Sciatic nerve (tissue), 2 donors: Measurements from ENCODE around the gene NBEAL2. TPM values are rescaled to one million over a fixed set of nuclear protein-coding genes. Genes with fewer than 3 reads are reported as not detected.

ENCODE experiments used
- ATAC-seq: fragments of 200-7000 bp; cut with Tn5 transposase; one replicate; pipeline ENCODE4 v1.9.1; 2020; ENCODE audit warnings: mild to moderate bottlenecking, moderate library complexity
- DNase-seq: peaks from one replicate; pipeline ENCODE4 v3.0.0-alpha.2; 2020; ENCODE audit warnings: low spot score
- intact Hi-C: fragments of 100-400 bp; cut with DNase I; formaldehyde crosslinking; loops from one replicate; pipeline ENCODE4 v1.14.2; 2022
- total RNA-seq: library from RNA; stranded (reverse); fragmentation: NEBNext Ultra II Directional; extraction: Animal tissue kit (Norgen Biotek cat#: 25700); gene quantifications from one replicate; pipeline ENCODE4 v1.2.1, GENCODE V29; 2021
- donor health status: DM: no; HTN: no; CAD: no.
- donor health status: DM: no; HTN: no; CAD: no.

The NBEAL2 gene
- total RNA-seq, 1 donor from 2014 or later, result 44.0 TPM

- ATAC-seq, result no peak
- DNase-seq, result peak; percentile 53
- intact Hi-C loops, result no loop called here
Measured at GRCh38 chr3:47004369-47005211, 25.1 kb downstream of the NBEAL2 start.

GRCh38 chr3:47005212-47006144 lies 26.0 kb downstream of the NBEAL2 start:
- no peak for ATAC-seq
- intact Hi-C loops, result no loop called here
- DNase-seq, result peak; percentile 56

DNA sequence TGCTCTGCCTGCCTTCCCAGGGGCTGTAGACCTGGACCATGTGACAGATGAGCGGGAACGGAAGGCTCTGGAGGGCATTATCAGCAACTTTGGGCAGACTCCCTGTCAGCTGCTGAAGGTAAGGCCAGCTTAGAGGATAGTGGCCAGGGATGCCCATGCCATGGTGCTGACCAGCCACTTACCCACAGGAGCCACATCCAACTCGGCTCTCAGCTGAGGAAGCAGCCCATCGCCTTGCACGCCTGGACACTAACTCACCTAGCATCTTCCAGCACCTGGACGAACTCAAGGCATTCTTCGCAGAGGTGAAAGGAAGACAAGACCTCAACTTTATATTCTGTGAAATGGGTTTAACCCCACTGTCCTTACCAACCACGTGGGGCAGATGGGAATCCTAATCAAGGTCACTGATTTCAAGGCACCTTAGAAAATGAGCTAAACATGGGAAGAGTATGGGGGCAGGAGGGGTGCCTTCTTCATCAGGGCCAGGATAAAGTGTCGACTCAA lies 26.7 kb downstream of the NBEAL2 start:
- DNase-seq, result no peak
- no peak for ATAC-seq
- intact Hi-C loops, result no loop called here

DNA sequence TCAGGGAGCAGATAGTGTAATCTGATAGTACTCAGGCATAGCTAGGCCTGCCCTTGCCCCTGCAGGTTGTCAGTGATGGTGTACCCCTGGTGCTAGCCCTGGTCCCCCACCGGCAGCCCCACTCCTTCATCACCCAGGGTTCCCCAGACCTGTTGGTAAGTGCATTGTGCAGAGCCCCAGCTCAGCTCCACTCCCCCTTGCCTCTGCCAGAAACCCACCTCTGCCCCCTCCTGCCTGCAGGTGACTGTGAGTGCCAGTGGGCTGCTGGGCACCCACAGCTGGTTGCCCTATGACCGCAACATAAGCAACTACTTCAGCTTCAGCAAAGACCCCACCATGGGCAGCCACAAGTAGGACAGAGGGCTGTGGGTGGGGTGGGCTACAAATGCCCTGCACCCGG lies 27.5 kb downstream of the NBEAL2 start:
- peak; percentile 52 for DNase-seq
- no peak for ATAC-seq
- intact Hi-C loops, result no loop called here

- DNase-seq (peak; percentile 56), ATAC-seq (no peak)
- intact Hi-C loops, result no loop called here
Measured at GRCh38 chr3:47007482-47008233, 28.2 kb downstream of the NBEAL2 start.

GRCh38 chr3:47008234-47008796 lies 28.8 kb downstream of the NBEAL2 start:
- intact Hi-C loops, result no loop called here
- ATAC-seq (no peak), DNase-seq (peak; percentile 58)

- intact Hi-C loops, result no loop called here
- no peak for DNase-seq
- ATAC-seq, result no peak
Measured at GRCh38 chr3:47008851-47009224, 29.4 kb downstream of the NBEAL2 start.

- peak; percentile 93 for DNase-seq
- ATAC-seq, result peak; percentile 97
- intact Hi-C loops, result no loop called here
Measured at GRCh38 chr3:47009225-47010110, 30.0 kb downstream of the NBEAL2 start.

- DNase-seq (no peak), ATAC-seq (no peak)
- intact Hi-C loops, result no loop called here
Measured at GRCh38 chr3:47010111-47010712, 30.7 kb downstream of the NBEAL2 start.

GRCh38 chr3:47010910-47011309 lies 31.4 kb downstream of the NBEAL2 start:
- no peak for ATAC-seq
- intact Hi-C loops, result no loop called here
- DNase-seq, result no peak

DNA sequence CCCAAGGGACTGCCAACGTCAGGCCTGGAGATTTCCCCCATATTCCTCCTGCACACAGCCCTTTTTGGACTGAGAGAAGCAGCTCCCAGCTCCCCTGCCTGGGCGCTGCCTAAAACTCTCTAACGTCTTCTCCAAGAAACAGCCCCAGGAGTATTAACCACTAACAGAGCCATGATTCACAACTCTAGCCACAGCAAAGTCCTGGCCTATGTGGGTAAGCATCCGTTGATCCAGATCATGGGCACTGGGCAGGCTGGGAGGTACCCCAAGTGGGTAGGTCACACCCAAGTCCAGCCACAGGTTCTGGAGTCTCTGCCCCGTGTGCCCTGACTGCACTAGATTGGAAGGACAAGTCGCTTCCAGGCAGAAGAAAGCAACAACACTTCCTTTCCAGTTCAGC lies 31.9 kb downstream of the NBEAL2 start:
- intact Hi-C loops, result no loop called here
- no peak for DNase-seq
- ATAC-seq, result no peak

- intact Hi-C loops, result no loop called here
- ATAC-seq (no peak), DNase-seq (no peak)
Measured at GRCh38 chr3:47012342-47013230, 33.1 kb downstream of the NBEAL2 start.

DNA sequence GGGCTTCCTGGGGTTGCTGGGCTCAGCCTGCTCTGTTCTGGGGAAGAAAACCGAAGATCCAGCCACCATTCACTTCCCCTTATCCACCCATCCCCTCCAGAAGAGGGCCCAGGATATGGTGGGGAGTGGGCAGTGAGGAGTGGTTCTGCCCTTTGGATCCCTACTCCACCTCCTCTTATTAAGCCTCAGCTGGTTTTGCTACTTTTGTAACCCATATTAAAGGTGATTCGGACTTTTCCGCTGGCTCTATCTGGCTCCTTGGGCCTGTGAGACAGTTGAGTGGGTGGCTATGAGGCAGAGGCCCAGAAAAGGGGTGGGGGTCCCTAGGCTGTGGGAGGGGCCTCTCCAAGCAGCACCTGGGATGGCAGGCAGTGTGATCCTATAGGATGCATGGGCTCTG lies 33.8 kb downstream of the NBEAL2 start:
- ATAC-seq (no peak), DNase-seq (no peak)
- intact Hi-C loops, result no loop called here

DNA sequence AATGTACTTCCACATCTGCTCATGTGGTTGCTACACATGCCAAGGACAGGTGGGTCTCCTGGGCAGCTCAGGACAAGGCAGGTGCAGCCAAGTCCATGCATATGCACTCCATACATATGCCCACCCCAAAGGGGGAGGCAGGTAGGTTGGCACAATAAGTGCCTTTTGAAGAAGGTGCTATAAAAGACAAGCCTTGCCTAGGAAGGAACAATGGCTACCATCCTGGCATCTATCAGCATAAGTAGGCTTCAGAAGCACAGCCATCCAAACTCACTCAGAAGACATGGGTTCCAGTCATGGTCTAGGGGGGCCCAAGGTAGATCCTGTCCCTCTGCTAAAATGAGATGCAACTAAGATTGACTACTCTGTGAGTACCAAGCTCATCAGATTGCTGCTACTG lies 34.6 kb downstream of the NBEAL2 start:
- intact Hi-C loops, result no loop called here
- DNase-seq, result no peak
- ATAC-seq, result no peak

- ATAC-seq (no peak), DNase-seq (no peak)
- intact Hi-C loops, result no loop called here
Measured at GRCh38 chr3:47015151-47015550, 35.7 kb downstream of the NBEAL2 start.

- intact Hi-C loops, result no loop called here
- ATAC-seq, result no peak
Measured at GRCh38 chr3:47016086-47016933, 36.8 kb downstream of the NBEAL2 start.

More at GRCh38 chr3:47016086-47016933, 36.8 kb downstream of the NBEAL2 start:
- no peak for DNase-seq
